Measurements from ENCODE around the gene ADRA1B.
"Not testable (repeated sequence)": the region's sequence is repeated elsewhere in the genome, so short reads cannot be mapped to it uniquely, and the experiment has no call there.

Gene ADRA1B

GRCh38 chr5:159971931-159972461, 55.7 kb downstream of the ADRA1B start:
- DNase-seq = no peak

GRCh38 chr5:159972538-159973362, 56.5 kb downstream of the ADRA1B start:
- DNase-seq = no peak

- DNase-seq = no peak
These were observed 59.3 kb downstream of the ADRA1B start for GRCh38 chr5:159975462-159976019.

- no peak for DNase-seq
These were observed 60.6 kb downstream of the ADRA1B start for GRCh38 chr5:159976921-159977320.

- DNase-seq = no peak
These were observed 62.1 kb downstream of the ADRA1B start for GRCh38 chr5:159978358-159978757.

- DNase-seq = no peak
These were observed 66.3 kb downstream of the ADRA1B start for GRCh38 chr5:159982421-159983173.

- DNase-seq = peak; percentile 43
These were observed 70.9 kb downstream of the ADRA1B start for GRCh38 chr5:159987031-159987674.

- DNase-seq = no peak
These were observed 74.2 kb downstream of the ADRA1B start for GRCh38 chr5:159990506-159990905.

- no peak for DNase-seq
These were observed 76.3 kb downstream of the ADRA1B start for GRCh38 chr5:159992566-159992965.

- no peak for DNase-seq
These were observed 76.9 kb downstream of the ADRA1B start for GRCh38 chr5:159993194-159993593.

- DNase-seq = no peak
These were observed 79.6 kb downstream of the ADRA1B start for GRCh38 chr5:159995907-159996306.

- DNase-seq = peak; percentile 8
These were observed 85.2 kb downstream of the ADRA1B start for GRCh38 chr5:160001457-160001856.

- DNase-seq = no peak
These were observed 91.2 kb downstream of the ADRA1B start for GRCh38 chr5:160007514-160007913.

- DNase-seq = not testable (repeated sequence)
These were observed 92.2 kb downstream of the ADRA1B start for GRCh38 chr5:160008529-160008876.

- DNase-seq = peak; percentile 91
These were observed 92.8 kb downstream of the ADRA1B start, which contains the start of gene TTC1 for GRCh38 chr5:160008877-160009590. TTC1 (plus strand) TSS chr5:160009139; CDS start chr5:160010529, 1,390 bp downstream.

GRCh38 chr5:160009591-160009989, 93.3 kb downstream of the ADRA1B start:
- no peak for DNase-seq

- no peak for DNase-seq
These were observed 95.2 kb downstream of the ADRA1B start for GRCh38 chr5:160011471-160011870.

GRCh38 chr5:160014197-160014596, 97.9 kb downstream of the ADRA1B start:
- not testable (repeated sequence) for DNase-seq

GRCh38 chr5:160018945-160019625, 102.8 kb downstream of the ADRA1B start:
- DNase-seq = no peak

- no peak for DNase-seq
These were observed 104.0 kb downstream of the ADRA1B start for GRCh38 chr5:160020266-160020770.

GRCh38 chr5:160020964-160021363, 104.7 kb downstream of the ADRA1B start:
- no peak for DNase-seq
